Measurements from ENCODE around the gene POLR2C. TPM values are rescaled to one million over a fixed set of nuclear protein-coding genes. Genes with fewer than 3 reads are reported as not detected.

The POLR2C gene
- total and polyA plus RNA-seq, 2 of the 13 experiments (the other 11 are each of a cell fraction or from before 2014, with no cell fraction given) = 104 to 216 TPM

- TF ChIP-seq ZNF142 (CRISPR knock-in tag; IDR thresholded peaks at IDR 0.05) = peak; percentile 81
- TF ChIP-seq ZNF83 (CRISPR knock-in tag; IDR thresholded peaks at IDR 0.05; ENCODE audit: borderline replicate concordance) = peak; percentile 62; the same call in 1 of the 2 replicates
- peak; percentile 94 for TF ChIP-seq ZNF18 (CRISPR knock-in tag; IDR thresholded peaks at IDR 0.05; ENCODE audit: insufficient replicate concordance)
- TF ChIP-seq HHEX (CRISPR knock-in tag; IDR thresholded peaks at IDR 0.05) = no peak
- TF ChIP-seq ZIK1 (CRISPR knock-in tag; IDR thresholded peaks at IDR 0.05; ENCODE audit: borderline replicate concordance, low read depth) = peak; percentile 53; the same call in 1 of the 2 replicates
- TF ChIP-seq ZNF75D (CRISPR knock-in tag; IDR thresholded peaks at IDR 0.05; ENCODE audit: borderline replicate concordance) = peak; percentile 93
- 0 out of 2 replicates have a peak, but pooled peaks have one; percentile 4 for TF ChIP-seq PBX3 (CRISPR knock-in tag; IDR thresholded peaks at IDR 0.05; ENCODE audit: borderline replicate concordance)
- TF ChIP-seq HDAC1 (CRISPR knock-in tag; IDR thresholded peaks at IDR 0.05) = peak; percentile 99
- no peak for TF ChIP-seq GLMP (CRISPR knock-in tag; IDR thresholded peaks at IDR 0.05; ENCODE audit: borderline replicate concordance)
- TF ChIP-seq PAXIP1 (CRISPR knock-in tag; conservative IDR thresholded peaks at IDR 0.05) = peak; percentile 75
- peak; percentile 86 for TF ChIP-seq IKZF4 (CRISPR knock-in tag; IDR thresholded peaks at IDR 0.05; ENCODE audit: borderline replicate concordance, low read depth, not compliant biosample characterization)
- TF ChIP-seq ELF1 (CRISPR knock-in tag; IDR thresholded peaks at IDR 0.05) = peak; percentile 99
- peak; percentile 94 for TF ChIP-seq MEF2D (CRISPR knock-in tag; IDR thresholded peaks at IDR 0.05)
These were observed 15.1 kb upstream of the POLR2C start, which contains the start of the genes CIAPIN1 and COQ9 (continued) for GRCh38 chr16:57447186-57447962.
